ENCODE measurements around the gene ADAMTSL3. TPM values are rescaled to one million over a fixed set of nuclear protein-coding genes. Genes with fewer than 3 reads are reported as not detected.

The ADAMTSL3 gene
- total and polyA plus RNA-seq, 3 donors from 2014 or later, result 8.6 to 16.4 (median 9.4) TPM

DNA sequence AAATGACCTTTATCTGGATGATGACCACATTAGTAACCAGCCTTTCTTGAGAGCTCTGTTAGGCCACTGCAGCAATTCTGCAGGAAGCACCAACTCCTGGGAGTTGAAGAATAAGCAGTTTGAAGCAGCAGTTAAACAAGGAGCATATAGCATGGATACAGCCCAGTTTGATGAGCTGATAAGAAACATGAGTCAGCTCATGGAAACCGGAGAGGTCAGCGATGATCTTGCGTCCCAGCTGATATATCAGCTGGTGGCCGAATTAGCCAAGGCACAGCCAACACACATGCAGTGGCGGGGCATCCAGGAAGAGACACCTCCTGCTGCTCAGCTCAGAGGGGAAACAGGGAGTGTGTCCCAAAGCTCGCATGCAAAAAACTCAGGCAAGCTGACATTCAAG, 328.8 kb downstream of the ADAMTSL3 start:
- WGBS, 2 donors, result 87 to 96% methylated on average over 6 of the region's 6 CpGs
- DNase-seq, result no peak
- Histone ChIP-seq H3K36me3 (ENCODE audit: low read depth, missing control alignments) (no peaks in the 10 kb centered on the region), H3K9me3 (no peaks in the 10 kb centered on the region), H3K4me3 (no peak overlapping the region), H3K4me1 (no peaks in the 10 kb centered on the region), H3K27me3 (no peaks in the 10 kb centered on the region), H3K27ac (no peak overlapping the region)
- intact Hi-C loops (cut with DNase I; ENCODE audit: low total_unique reads), result no loop called here
- TF ChIP-seq POLR2A (IDR thresholded peaks at IDR 0.05), result no peak
- TF ChIP-seq, protein P1, sequence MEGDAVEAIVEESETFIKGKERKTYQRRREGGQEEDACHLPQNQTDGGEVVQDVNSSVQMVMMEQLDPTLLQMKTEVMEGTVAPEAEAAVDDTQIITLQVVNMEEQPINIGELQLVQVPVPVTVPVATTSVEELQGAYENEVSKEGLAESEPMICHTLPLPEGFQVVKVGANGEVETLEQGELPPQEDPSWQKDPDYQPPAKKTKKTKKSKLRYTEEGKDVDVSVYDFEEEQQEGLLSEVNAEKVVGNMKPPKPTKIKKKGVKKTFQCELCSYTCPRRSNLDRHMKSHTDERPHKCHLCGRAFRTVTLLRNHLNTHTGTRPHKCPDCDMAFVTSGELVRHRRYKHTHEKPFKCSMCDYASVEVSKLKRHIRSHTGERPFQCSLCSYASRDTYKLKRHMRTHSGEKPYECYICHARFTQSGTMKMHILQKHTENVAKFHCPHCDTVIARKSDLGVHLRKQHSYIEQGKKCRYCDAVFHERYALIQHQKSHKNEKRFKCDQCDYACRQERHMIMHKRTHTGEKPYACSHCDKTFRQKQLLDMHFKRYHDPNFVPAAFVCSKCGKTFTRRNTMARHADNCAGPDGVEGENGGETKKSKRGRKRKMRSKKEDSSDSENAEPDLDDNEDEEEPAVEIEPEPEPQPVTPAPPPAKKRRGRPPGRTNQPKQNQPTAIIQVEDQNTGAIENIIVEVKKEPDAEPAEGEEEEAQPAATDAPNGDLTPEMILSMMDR (IDR thresholded peaks at IDR 0.05), result no peak

DNA sequence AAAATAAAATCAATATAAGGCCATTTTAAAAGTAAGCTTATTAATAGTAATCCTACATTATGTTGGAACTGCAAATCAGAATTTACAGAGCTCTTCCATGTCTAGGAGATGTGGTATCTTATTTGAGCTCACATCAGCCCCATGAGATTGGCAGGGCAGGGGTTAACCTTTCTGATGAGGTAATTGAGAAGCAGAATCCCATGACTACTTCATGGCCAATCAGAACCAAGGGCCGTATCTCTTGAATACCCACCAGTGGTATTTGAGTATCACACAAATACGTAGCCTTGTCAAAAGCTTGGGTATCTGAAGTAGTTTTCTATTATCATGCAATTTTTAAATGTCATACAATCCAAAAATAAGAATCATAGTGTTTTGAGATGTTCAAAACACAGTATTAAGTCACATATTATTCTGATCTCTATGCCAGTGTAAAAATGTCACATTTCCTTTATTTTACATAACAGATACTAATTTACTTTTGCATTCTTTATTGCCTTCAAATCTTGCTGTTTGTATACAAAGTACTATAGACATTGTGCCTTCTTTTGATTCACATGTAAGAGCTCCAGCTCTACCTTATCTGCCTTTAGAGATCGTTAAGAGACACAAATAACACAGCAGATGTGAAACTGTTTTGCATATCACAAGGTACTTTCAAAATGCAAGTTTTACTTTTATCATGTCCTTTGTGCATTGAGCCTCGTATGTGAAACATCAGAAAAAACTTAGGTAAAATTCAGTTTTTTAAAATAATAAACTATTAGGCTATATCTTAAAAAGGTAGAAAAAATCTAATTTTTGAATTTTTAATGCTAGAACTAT, 329.9 kb downstream of the ADAMTSL3 start:
- no peaks in the 10 kb centered on the region for H3K4me1 ChIP-seq
- no peaks in the 10 kb centered on the region for H3K9me3 ChIP-seq
- TF ChIP-seq, protein P1 (IDR thresholded peaks at IDR 0.05), result no peak
- no peak for TF ChIP-seq POLR2A (IDR thresholded peaks at IDR 0.05)
- WGBS, 2 donors, result 40 to 51% methylated on average over 4 of the region's 4 CpGs
- no peaks in the 10 kb centered on the region for H3K36me3 ChIP-seq (ENCODE audit: low read depth, missing control alignments)
- intact Hi-C loops (cut with DNase I; ENCODE audit: low total_unique reads), result no loop called here
- no peaks in the 10 kb centered on the region for H3K27me3 ChIP-seq
- H3K27ac ChIP-seq, result no peak overlapping the region
- DNase-seq, result no peak
- no peak overlapping the region for H3K4me3 ChIP-seq

DNA sequence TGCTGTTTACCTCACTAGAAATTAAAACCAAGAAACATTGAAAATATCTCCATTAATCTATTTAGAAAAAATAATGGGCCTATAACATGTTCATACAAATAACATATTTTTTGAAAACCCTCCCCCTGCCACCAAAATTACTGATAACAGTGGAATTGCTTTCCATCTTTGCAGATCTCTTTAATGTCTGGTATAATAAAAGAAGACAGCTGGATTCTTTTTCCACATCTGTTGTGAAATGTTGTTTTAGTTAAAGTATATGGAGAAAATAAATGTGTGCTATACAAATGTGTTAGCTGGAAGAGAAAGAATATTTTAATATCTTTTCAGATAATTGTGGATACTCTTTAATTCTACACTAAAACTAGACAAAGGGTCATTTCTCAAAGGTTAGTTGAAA, 330.7 kb downstream of the ADAMTSL3 start:
- TF ChIP-seq, protein P1 (IDR thresholded peaks at IDR 0.05), result no peak
- TF ChIP-seq POLR2A (IDR thresholded peaks at IDR 0.05), result no peak
- H3K27me3 ChIP-seq, result no peaks in the 10 kb centered on the region
- intact Hi-C loops (cut with DNase I; ENCODE audit: low total_unique reads), result no loop called here
- H3K4me3 ChIP-seq, result no peak overlapping the region
- no peak overlapping the region for H3K27ac ChIP-seq
- DNase-seq, result no peak
- no peaks in the 10 kb centered on the region for H3K4me1 ChIP-seq
- H3K36me3 ChIP-seq (ENCODE audit: low read depth, missing control alignments), result no peaks in the 10 kb centered on the region
- H3K9me3 ChIP-seq, result no peaks in the 10 kb centered on the region

DNA sequence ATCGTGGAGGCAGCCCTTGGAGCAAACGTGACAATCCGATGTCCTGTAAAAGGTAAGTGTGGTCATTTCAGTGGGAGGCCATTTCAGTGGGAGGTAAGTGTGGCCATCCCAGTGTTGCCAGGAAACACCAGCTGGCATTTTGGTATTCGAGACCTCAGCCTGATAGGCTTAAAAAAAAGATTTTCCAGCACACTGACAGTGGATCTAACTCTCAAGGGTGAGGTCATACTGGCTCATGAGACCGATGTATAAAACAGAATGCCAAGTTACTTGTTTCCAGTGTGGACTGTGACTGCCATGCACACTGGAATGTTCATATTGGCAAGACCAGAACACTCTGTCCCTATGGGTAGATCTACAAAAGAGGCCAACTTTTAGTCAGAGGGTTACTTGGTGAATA, 337.2 kb downstream of the ADAMTSL3 start:
- Histone ChIP-seq H3K36me3 (ENCODE audit: low read depth, missing control alignments) (no peaks in the 10 kb centered on the region), H3K27me3 (no peaks in the 10 kb centered on the region), H3K4me3 (no peak overlapping the region), H3K4me1 (no peaks in the 10 kb centered on the region), H3K27ac (no peak overlapping the region), H3K9me3 (no peaks in the 10 kb centered on the region)
- whole genome bisulfite sequencing, 2 donors, result 91 to 92% methylated on average over 5 of the region's 5 CpGs
- no peak for TF ChIP-seq POLR2A (IDR thresholded peaks at IDR 0.05)
- TF ChIP-seq, protein P1 (IDR thresholded peaks at IDR 0.05), result no peak
- intact Hi-C loops (cut with DNase I; ENCODE audit: low total_unique reads), result no loop called here
- no peak for DNase-seq
